HG02763 (cell line): Measurements from ENCODE around the gene ADRA2C.

Experiments used
- ATAC-seq: cut with Tn5 transposase; IDR thresholded peaks from one replicate; pipeline ENCODE4 v1.9.1; 2021; ENCODE audit warnings: mild to moderate bottlenecking, moderate library complexity; ENCODE audit not compliant: unreplicated experiment

ADRA2C gene

DNA sequence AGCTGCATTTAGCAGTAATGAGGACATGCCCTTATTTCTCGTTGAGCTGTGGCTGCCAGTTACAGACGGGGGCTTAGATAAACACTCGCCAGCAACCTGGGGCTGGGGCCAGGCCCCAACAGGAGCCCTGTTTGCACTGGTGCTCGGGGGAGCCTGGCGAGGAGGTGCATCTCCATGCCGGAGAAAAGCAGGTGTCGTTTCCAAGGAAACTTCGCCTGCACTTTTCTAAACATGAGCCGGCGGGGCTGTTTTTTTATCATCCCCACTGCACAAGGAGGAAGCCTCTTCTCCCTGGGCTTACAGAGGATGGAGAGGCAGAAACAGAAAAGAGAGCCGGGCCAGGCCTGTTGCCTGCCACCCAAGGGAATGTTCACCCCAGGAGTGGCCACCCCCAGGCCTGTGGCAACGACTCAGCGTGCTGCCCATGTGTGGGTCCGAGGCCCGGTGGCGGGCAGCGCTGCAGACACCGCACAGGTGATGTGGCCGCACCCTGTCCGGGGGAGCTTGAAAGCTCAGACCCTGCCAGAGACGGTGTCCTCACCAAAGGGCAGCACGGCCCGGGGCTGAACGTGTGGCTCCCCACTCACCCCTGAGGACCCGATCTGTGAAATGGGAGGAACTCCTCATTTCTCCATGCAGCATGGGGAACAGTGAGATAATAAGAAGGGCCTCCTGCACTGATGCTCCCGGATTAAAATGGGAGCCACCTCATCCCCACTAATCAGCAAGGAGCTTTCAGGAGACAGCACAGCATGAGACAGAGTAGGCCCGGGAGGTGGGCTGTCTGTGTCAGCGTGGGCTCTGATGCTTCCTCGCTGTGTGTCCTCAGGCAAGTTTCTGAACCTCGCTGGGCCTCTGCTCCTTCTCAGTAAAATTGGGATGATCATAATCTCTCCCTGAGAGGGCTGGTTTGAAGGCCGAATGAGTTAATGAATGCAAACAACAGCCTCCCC lies 33.8 kb upstream of the ADRA2C start:
- no peak for ATAC-seq

DNA sequence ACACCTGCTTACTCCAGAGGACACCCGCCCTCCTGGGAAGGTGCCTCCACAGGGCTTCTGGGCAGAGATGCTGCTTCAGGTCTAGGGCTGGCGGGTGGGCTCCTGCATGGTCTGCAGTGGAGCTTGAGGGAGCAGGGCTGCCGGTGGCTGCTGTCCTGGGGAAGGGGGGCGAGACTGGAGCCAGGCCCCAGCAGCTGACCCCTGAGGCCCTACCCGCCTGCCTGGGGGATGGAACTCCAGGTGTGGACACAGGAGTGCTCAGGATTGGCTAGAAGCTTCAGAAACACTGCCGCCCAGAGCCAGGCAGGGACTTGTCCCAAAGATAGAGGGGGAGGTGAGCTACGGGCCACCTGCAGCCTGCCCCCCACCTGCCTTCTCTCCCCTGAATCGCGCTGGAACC lies 33.0 kb upstream of the ADRA2C start:
- no peak for ATAC-seq

DNA sequence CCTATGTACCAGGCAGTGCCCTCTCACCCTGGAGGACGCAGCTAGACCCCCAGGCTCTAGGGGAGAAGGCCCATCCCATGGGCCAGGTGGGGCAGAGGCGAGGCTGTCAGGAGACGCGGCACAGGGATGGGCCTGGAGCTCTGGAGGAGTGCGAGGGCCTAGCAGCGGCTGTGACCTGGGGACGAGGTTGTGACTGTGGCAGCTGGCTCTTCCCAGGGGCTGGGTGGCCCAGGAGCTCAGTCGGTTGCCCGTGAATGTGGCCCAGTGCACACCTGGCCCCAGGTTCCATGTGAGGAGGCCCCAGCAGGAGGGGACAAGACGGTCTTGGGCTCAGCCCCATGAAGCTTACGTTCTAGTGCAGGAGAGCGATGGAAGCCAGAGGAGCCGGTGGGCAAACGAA lies 31.0 kb upstream of the ADRA2C start:
- ATAC-seq: no peak

DNA sequence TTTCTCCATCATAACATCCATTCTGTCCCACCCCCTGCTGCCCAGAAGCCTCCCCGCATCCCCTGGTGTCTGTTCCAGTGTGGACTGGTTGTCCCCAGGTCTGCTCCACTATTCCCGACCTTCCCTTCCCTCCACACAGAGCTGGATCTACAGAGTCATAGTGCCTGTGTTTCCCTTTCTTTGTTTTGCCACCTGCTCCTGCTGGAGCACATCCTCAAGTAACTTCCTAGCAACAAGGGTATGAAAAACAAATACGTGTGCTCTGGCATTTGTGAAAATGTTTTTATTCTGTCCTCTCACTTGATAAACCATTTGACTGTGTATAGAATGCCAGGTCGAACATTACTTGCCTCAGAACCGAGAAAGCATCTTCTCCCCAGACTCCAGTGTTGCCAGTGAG lies 29.9 kb upstream of the ADRA2C start:
- ATAC-seq: no peak

DNA sequence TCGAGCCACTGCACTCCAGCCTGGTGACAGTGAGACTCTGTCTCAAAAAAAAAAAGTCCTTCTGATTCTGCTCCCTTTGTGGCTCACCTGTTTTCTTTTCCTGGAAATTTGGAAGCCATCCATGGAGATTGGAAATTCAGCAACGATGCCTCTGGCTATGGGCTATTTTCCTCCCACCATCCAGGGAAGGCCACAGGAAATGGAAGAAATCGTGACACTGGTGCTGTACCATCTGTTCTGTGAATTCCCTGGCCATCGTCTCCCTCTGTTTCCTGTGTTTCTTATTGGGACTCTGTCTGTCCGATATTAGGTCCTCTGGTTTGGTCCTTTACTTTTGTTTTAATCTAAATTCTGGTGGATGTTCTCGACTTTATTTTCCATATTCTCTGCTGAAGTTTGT lies 29.4 kb upstream of the ADRA2C start:
- no peak for ATAC-seq

DNA sequence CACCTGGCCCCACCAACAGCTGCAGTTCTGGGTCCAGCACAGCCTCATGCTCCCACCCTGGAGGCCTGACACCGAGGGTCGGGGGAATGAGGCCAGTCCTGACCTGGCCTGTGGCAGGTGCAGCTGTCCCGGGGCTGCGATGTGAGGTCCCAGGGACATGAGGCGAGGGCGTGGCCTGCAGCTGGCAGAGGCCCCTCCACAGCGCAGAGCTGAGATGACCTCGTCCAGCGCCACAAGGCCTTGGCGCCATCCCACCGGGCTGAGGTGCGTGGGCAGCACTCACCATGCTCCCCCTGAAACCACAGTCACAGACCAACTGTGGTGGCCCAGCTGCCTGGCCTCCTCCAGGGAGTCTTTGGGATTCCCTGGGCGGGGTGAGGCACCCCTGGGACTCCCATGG lies 26.6 kb upstream of the ADRA2C start:
- ATAC-seq: no peak

DNA sequence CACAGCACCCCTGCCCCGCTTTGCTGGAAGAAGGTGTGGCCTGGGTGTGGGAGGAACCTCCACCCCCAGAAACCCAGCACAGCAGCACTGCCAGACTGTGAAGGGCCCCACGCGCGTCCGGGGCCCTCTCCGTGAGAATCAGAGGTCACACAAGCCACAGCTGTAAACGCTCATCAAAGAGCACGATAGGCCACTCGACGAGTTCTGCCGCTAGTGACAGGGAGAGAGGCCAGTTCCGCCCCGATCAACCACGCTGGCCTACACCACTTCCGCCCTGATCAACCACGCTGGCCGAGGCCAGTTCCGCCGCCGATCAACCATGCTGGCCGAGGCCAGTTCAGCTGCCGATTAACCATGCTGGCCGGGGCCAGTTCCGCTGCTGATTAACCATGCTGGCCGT lies 25.9 kb upstream of the ADRA2C start:
- no peak for ATAC-seq

DNA sequence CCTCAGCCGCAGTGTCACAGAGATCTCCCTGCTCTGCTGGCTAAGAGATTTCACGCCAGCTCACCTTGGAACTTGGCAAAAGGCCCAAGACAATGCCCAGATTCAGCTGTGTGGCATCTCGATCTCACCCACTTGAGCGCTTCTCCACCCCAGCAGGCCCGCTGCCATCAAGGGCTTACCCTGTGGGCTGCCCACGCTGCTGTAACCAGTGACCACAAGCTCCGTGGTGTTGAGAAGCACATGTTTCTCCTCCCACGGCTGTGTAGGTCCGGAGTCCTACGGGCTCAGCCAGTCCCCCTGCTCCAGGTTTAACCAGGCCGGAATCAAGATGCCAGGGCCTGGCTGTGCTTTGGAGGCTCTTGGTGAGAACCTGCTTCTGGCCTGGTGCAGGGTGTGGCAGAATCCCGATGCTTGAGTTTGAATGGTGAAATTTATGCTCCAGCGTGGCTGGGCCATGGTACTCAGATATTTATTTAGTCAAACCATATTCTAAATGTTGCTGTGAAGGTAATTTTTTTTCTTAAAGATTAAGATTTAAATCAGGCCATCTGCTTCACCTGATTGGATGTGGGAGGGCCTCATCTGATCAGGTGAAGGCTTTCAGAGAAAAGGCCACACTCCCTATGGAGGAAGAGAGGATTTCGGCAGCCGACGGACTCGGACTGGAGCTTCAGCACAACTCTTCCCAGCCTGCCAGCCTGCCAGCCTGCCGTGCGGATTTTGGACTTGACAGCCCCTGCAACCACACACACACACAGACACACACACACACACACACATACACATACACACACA lies 24.8 kb upstream of the ADRA2C start:
- ATAC-seq: no peak

DNA sequence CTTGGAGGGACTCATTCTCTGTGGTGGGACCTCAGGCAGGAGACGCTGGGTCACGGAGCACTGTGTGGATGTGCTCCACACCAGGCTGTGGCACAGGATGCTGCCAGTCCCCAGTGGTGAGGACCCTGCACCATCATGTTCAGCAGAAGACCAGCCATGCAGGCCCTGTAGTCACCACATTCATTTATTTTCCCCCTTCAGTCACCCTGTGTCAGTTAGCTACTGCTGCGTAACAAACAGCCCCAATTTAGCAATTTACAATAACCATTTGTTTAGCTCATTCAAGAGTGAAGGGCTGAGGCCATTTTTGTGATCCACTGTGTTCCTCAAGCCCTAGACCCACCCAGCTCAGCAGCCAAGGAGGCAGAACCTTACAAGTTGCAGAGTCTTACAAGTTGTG lies 23.6 kb upstream of the ADRA2C start:
- ATAC-seq: no peak

DNA sequence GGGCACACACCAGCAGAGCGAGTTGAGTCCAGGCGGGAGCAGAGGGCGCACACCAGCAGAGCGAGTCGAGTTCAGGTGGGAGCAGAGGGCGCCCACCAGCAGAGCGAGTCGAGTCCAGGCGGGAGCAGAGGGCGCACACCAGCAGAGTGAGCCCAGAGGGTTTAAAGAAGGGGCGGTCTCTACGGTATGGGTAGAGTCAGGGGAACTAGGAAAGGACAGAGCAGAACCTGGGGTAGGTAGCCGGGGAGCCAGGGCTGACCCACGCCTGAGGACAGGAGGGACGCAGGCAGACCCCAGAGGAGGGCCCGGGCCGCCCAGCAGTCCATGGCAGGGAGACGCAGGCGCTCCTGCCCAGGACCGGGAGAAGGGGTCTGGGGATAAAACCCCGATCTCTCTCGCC lies 22.0 kb upstream of the ADRA2C start:
- no peak for ATAC-seq

DNA sequence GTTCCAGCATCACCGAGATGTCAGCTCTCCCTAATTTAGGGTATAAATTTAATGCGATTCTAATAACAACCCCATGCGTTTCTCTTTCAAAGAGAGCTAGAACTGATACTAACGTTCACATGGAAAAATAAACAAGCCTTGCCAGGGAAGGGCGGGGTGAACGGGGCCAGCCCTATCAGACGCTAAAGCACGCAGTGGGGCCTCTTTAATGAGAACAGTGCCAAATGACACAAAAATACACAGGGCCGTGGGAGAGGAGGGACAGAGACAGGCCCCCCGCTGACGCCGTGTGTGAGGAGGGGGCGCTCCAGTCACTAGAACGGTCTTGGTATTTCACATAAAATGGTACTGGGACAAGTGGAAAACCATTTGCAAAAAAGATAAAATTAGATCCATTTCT lies 21.3 kb upstream of the ADRA2C start:
- no peak for ATAC-seq

DNA sequence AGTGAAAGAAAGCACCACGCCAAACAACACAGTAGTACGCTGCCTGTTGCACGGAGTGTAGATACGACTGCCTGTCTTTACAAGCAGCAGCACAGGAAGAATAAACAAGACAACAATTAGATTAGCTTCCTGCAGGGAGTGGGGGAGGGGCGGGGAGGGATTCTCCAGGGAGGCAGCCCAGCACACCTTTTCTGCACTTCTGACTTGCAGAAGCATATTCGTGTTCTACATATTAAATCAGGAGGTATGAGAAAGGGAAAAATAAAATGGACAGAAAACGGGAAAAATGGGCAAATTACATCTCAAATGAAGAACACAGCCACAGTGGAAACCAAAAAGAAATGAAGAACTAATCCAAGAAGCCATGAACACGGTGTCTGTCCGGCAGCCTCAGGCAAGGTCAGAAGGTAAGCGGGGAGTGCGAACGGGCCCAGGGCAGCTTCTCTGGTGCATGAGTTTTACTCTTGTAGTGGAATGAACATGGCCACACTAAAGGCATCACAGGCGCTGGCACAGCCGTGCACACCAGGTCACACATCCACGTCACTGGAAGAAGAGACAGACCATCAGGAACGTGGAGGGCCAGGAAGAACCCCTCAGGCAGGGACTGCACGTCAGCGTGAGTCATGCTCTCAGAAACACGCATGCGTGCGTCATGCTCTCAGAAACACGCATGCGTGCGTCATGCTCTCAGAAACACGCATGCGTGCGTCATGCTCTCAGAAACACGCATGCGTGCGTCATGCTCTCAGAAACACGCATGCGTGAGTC lies 20.1 kb upstream of the ADRA2C start:
- ATAC-seq: no peak

DNA sequence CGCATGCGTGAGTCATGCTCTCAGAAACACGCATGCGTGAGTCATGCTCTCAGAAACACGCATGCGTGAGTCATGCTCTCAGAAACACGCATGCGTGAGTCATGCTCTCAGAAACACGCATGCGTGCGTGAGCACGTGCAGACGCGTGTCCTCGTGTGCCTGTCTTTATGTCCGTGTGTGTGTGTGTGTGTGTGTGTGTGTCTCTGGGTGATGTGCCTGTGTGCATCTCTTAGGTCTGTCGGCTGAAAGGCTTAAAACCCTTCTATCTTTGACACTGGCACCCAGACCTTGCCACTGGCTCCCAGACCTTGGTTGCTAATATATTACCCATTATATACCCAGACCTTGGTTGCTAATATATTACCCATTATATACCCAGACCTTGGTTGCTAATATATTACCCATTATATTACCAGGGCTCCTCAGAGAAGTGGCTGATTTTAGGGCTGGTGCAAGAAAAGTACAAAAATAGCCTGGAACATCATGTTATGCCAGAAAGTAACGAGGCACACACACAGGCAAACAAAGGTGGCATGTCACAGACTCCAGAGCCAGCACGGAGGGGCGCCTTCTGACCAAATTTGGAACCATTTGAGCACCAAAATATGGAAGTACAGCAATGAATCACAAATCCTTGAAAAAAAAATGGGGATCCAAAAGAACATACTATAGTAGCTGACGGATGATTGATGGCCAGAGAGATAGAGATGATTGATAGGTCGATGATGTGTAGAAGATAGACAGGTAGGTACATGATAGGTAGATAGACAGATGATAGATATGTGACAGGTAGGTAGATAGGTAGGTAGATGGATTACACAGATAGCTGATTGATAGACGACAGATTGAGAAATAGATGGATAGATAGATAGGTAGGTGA lies 19.2 kb upstream of the ADRA2C start:
- ATAC-seq: no peak

DNA sequence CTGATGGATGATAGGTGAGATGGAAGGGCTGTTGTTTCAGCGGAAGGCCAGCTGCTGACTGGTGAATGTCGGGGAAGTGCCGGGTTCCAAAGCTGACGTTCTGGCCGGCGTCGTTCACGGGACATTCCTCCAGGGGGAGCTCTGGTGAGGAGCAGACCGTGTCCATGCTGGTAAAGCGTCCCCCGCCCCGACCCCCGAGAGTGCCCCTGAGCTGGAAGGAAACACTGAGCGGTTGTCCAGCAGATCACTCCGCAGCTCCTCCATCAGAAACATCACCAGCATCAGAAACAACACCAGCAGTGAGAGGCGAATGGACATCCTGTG lies 18.6 kb upstream of the ADRA2C start:
- no peak for ATAC-seq

DNA sequence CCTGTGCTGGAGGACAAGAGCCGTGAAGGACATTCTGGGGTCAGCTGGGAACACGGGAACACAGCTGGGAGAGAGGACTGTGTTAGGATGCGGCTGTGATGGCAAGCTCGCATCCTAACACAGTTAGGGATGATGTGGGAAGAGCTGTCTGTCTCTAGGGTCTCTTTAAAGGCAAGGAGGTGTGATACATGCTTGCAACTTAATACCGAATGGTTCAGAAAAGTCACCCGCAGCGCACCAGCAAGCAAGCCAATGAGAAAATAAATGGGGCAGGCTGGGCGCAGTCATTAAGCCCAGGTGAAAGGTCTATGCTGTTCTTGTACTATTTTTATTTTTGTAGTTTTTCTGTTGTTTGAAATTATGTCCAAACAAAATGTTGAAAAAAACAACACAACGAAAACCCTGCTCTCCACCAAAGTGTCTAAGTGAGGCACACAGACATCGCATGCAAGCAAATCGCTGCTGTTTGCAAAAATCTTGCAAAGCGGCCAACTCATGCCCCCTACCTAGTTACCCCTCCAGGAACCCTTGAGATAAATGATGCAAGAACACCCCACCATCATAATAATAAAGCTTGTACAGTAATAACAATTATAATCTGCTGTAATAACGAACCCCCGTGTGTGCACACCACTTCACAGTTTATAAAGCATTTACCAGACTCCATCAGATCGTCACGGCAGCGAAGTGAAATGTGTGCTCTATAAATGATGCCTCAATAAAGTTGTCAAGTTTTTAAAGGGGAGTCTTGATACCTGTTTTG lies 17.9 kb upstream of the ADRA2C start:
- no peak for ATAC-seq

DNA sequence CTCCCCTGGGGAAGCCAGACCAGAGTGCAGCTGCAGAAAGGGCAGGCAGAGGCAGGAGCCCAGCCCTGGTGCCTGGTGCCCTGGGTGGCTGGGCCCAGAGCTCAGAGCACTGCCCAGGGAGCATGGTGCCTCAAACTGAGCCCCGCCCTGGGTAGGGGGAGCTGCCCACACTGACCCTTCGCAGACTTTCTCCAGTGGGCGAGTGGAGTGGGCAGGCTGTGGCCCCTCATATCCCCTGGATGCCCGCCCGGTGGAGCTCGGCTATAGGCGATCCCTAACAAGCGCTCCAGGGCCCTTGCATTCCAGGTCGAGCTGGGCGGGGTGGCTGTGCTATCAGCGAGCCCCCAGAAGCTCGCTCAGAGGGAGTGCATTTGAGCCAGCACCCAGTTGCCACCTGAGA lies 17.1 kb upstream of the ADRA2C start:
- ATAC-seq: no peak

DNA sequence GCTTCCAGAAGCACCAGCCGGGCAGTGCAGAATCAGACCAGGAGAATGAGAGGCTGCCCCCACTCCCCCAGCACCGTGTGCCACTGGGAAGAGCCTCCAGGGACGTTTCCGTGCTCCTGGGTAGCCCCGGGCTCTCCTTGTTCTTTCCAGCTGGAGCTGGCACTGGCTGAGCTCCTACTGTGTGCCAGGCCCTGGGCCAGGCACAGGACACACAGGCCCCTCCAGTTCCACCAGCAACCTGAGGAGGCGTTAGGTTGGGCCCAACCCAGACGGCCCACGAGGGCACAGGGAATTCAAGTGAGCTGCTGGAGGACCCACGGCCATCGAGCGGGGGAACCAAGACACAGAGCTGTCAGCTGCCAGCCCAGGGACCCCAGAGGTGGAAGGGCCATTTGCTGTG lies 15.9 kb upstream of the ADRA2C start:
- no peak for ATAC-seq

DNA sequence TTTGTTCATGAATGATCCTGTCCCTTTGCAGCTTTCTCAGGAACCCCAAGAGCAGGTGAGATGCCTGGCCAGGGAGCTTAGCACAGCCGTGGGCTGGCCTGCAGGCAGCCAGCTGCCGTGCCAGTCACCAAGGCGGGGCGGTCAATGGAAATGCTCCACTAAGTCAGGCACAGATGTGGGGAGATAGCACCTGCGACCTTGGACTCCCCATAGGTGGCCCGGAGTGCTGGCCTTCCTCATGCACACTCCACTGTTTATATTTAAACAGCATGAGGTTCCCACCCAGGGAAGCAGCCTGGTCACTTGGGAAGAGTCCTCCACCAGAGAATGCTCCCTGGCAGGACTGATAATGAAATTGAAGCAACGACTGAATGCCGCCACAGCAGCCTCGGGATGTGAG lies 14.2 kb upstream of the ADRA2C start:
- ATAC-seq: no peak

DNA sequence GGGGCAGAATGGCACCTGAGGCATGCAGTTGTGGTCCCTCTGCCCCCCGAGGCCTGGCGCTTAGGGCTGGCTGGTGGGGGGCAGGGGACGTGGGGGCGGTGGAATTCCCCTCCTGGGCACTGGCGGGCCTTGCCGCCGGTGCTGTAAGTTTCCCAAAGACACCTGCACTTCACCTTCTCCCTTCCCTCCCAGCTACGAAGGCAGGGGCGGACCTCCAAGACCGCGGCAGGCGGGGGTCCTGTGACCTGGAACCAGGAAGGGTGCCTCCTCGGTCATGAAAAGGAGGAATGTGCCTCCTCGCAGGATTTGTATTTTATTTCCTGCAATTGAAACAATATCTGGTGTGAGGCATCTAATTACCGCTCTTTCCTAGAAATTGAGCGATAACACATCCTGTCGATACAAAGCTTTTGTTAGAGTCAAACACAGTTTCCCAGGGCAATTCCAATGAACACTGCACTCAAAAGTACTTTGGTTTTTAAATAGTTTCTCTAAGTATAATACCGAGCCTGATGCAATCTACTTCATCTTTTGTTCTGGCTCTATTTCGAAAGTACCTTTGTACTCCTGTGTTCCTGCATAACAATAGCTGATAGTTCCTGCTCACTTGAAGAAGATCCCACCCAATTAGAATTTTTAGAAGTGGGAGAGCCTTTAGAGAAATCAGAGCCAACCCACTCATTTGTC lies 12.3 kb upstream of the ADRA2C start:
- no peak for ATAC-seq
